ENCODE data around the gene CCDC148.

DNA sequence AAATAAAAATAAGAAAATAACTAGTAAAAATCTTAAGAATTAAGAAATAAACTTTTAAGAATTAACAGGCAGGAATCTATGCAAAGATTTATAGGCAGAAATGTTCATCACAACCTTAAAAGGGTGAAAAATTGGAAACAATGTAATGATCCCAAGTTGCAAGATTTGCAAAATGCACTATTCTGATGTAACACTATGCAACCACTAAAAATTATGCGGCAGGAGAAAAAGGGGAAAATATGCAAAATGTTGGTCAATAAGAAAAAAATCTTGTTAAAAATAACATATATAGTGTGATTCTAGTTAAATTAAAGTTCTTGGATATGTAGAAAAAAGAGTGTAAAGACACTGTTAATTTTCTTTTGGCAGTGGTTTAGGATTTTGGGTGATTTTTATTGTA lies 222.1 kb downstream of the CCDC148 start:
- TF ChIP-seq CTCF (IDR thresholded peaks at IDR 0.05; ENCODE audit: low read length) (no peak), EZH2 (IDR thresholded peaks at IDR 0.05; ENCODE audit: borderline replicate concordance, low read length) (no peak)
